Measurements from ENCODE around the gene DLGAP1.

Gene DLGAP1

GRCh38 chr18:3666526-3667254 lies 788.4 kb downstream of the DLGAP1 start:
- ATAC-seq = no peak
- no peaks in the 10 kb centered on the region for H3K36me3 Mint-ChIP-seq
- no peak for DNase-seq (ENCODE audit: low spot score in 2 of 2)
- H3K4me1 Mint-ChIP-seq = peaks cover 6% of the 10 kb centered on the region
- H3K4me3 Mint-ChIP-seq = no peak overlapping the region
- no peak overlapping the region for H3K27ac Mint-ChIP-seq
- no peaks in the 10 kb centered on the region for H3K9me3 Mint-ChIP-seq

DNA sequence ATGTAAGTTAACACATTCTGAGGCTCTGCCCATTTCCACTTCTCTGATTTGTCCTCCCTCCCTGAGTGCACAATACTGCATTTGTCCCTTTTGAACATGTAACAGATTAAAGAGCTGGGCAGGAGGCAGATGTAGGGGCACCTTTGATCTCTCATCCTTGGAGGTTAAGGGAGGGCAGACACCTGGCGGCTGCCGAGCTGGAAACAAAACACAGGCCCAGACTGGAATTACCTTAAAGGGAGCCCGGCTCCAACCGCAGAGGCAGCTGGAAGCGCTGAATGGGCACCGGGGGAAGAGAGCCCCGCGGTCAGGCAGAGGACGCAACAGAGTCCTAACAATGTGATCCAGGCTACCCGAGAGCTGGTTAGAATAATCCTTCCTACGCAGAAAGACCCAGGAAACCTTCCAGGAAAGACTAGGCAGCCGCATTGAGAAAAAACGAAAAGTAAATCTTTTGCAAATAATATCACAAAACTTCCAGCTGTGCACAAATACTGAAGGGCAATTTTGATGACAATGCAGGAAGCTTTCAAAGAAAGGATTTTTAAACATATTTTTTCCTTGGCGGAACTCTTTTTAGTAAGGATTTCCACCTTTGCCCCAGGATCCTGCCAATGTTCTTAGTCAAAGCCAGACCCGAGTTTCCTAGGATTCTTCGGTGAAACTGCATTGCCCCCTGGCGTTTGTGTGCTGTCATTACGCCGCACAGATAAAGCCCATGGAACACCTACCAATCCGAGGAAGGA lies 789.2 kb downstream of the DLGAP1 start:
- ATAC-seq = peak; percentile 74
- Mint-ChIP-seq H3K27ac (no peak overlapping the region), H3K9me3 (no peaks in the 10 kb centered on the region), H3K36me3 (no peaks in the 10 kb centered on the region), H3K4me1 (peaks cover 6% of the 10 kb centered on the region), H3K4me3 (no peak overlapping the region)
- DNase-seq (ENCODE audit: low spot score in 2 of 2) = peak; percentile 60 to 74

- DNase-seq (ENCODE audit: low spot score in 2 of 2) (no peak), ATAC-seq (no peak)
- Mint-ChIP-seq H3K36me3 (no peaks in the 10 kb centered on the region), H3K4me3 (no peak overlapping the region), H3K9me3 (no peaks in the 10 kb centered on the region), H3K27ac (no peak overlapping the region), H3K4me1 (peaks cover 6% of the 10 kb centered on the region)
Observed at GRCh38 chr18:3665204-3665603, 789.9 kb downstream of the DLGAP1 start.

GRCh38 chr18:3664563-3665178 lies 790.4 kb downstream of the DLGAP1 start:
- Mint-ChIP-seq H3K36me3 (no peaks in the 10 kb centered on the region), H3K9me3 (no peaks in the 10 kb centered on the region), H3K4me3 (no peak overlapping the region), H3K4me1 (peaks cover 6% of the 10 kb centered on the region), H3K27ac (no peak overlapping the region)
- ATAC-seq = no peak
- no peak for DNase-seq (ENCODE audit: low spot score in 2 of 2)

DNA sequence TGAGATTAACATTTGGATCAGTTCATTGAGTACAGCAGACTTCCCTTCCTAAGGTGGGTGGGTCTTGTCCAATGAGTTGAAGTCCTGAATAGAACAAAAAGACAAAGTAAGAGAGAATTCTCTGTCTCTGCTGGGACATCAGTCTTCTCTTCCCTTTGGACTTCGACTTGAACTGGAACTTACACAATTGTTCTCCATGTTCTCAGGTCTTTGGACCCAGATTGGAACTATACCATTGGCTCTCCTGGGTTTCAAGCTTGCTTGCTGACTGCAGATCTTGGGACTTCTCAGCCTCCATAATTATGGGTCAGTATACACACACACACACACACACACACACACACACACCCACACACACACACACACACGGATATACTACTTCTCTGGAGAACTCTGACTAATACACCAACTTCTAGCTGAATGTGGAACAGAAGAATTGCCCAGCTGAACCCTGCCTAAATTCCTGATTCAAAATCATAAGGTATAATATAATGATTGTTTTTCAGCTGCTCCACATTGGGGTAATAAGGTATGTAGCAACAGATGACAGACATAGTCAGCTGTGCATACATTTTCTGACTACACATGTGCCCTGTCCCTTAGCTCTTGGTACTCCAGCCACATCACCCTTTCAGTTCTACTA lies 791.1 kb downstream of the DLGAP1 start:
- peaks cover 6% of the 10 kb centered on the region for H3K4me1 Mint-ChIP-seq
- no peaks in the 10 kb centered on the region for H3K9me3 Mint-ChIP-seq
- H3K36me3 Mint-ChIP-seq = no peaks in the 10 kb centered on the region
- DNase-seq (ENCODE audit: low spot score in 2 of 2) = no peak
- no peak overlapping the region for H3K27ac Mint-ChIP-seq
- no peak overlapping the region for H3K4me3 Mint-ChIP-seq
- ATAC-seq = peak; percentile 24

DNA sequence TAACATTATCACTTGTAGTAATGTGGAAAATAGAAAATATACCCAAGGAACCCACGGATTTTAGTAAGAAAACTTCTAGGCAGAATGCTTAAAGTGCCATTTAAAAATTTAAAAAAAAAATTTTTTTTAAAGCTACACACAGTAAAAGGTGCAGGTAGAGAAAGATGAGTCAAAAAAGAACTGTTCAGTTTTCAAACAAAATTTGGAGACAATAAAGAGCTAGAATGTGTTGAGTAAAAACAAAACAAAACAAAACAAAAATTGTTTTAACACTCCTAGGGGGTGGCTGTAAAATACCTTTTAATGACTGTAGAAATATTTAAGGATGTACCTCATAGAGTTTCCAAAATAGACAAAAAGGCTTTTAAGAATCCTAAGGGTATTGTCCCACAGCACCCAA lies 793.1 kb downstream of the DLGAP1 start:
- Mint-ChIP-seq H3K4me1 (peaks cover 6% of the 10 kb centered on the region), H3K27ac (no peak overlapping the region)
- ATAC-seq = no peak

GRCh38 chr18:3660739-3661515 lies 794.2 kb downstream of the DLGAP1 start:
- Mint-ChIP-seq H3K27ac (no peak overlapping the region), H3K36me3 (no peaks in the 10 kb centered on the region), H3K4me1 (peaks cover 6% of the 10 kb centered on the region), H3K4me3 (no peak overlapping the region), H3K9me3 (no peaks in the 10 kb centered on the region)
- no peak for DNase-seq (ENCODE audit: low spot score in 2 of 2)
- ATAC-seq = no peak

More for the DNA sequence above, 793.1 kb downstream of the DLGAP1 start:
- Mint-ChIP-seq H3K9me3 (no peaks in the 10 kb centered on the region), H3K36me3 (no peaks in the 10 kb centered on the region), H3K4me3 (no peak overlapping the region)
- DNase-seq (ENCODE audit: low spot score in 2 of 2) = no peak

GRCh38 chr18:3658529-3658928 lies 796.6 kb downstream of the DLGAP1 start:
- Mint-ChIP-seq H3K4me3 (no peak overlapping the region), H3K36me3 (no peaks in the 10 kb centered on the region), H3K4me1 (peaks cover 14% of the 10 kb centered on the region), H3K27ac (no peak overlapping the region), H3K9me3 (no peaks in the 10 kb centered on the region)
- ATAC-seq = no peak
- DNase-seq (ENCODE audit: low spot score in 2 of 2) = no peak

DNA sequence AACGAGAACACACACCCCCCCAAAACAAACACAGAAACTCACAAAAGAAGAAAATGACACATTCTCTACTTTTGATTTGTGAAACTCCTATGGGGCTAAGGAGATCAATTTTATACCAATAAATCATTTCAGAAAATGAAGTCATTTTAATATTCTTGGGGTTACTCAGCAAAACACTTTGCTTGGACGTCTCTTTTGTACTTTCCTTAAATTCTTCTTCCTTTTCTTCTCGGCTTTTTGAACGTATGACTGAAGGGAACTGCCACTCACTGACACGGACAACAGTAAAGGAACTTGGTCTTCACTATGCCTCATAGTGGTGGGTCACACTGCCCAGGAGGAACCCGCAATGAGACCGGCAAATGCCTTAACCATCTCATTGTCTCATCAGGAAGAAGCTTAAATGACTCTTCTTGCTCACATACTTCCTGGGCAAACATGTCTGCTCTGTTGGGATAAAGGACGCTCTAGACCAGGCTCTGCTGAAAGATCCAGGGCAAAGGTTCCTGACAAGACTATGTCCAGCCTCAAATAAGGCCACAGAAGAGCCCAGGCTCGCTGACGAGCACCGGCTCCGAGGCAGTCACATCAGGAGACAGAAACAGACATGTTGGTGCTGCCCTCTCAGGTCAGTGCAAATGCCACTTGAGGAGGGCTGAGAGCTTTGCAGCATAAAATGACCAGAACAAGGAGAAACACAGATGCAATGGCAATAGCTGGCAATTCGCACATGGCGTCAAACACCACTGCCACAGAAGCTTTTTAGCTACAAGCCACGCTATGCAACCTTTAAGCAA lies 799.7 kb downstream of the DLGAP1 start:
- ATAC-seq (peak; percentile 53), DNase-seq (ENCODE audit: low spot score in 2 of 2) (no peak)
- no peaks in the 10 kb centered on the region for H3K9me3 Mint-ChIP-seq
- H3K36me3 Mint-ChIP-seq = peaks cover 9% of the 10 kb centered on the region
- H3K27ac Mint-ChIP-seq = peak overlapping the region; percentile 22
- peak overlapping the region; percentile 10 for H3K4me3 Mint-ChIP-seq
- H3K4me1 Mint-ChIP-seq = peaks cover 22% of the 10 kb centered on the region

DNA sequence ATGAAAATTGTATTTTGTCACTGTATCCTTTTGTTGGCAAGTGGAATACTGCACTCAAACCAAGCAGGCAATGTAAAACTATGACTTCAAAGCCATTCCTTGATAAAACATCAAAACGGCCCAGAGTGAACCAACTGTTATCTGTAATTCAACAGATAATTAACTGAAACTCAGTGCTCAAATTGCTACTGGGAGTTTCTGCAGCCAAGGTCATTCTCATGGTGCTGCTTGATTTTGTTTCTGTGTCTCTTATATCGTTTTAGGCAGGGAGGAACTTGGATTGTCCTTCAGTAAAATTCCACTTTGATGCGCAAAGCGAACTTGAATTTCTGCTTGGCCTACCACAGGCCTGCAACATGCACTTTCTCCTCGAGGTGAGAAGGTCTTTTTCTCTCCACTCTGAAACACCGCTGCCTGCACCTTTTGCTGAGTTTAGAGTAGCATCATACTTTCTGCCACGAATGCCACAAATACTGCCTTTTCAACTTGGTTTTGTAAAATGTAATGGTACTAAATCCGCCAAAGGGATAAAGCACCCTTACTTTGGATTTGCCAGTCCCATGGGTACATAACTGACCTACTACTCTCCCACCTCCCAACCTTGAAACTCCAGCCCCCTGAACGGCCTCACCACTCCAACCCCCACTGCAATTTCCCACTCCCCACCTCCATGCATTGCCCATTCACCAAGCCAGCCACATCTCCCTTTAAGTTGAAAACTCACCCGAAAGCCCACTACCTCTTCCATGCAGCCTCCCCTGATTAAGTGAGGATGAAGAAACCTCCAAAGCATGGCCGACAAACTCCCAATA lies 800.5 kb downstream of the DLGAP1 start:
- H3K4me3 Mint-ChIP-seq = peak overlapping the region; percentile 10
- H3K9me3 Mint-ChIP-seq = no peaks in the 10 kb centered on the region
- peak; percentile 52 for ATAC-seq
- H3K4me1 Mint-ChIP-seq = peaks cover 22% of the 10 kb centered on the region
- peak overlapping the region; percentile 22 for H3K27ac Mint-ChIP-seq
- DNase-seq (ENCODE audit: low spot score in 2 of 2) = no peak
- H3K36me3 Mint-ChIP-seq = peaks cover 9% of the 10 kb centered on the region

GRCh38 chr18:3653851-3654441 lies 801.2 kb downstream of the DLGAP1 start:
- no peaks in the 10 kb centered on the region for H3K9me3 Mint-ChIP-seq
- H3K27ac Mint-ChIP-seq = no peak overlapping the region
- ATAC-seq (no peak), DNase-seq (ENCODE audit: low spot score in 2 of 2) (no peak)
- no peak overlapping the region for H3K4me3 Mint-ChIP-seq
- peaks cover 9% of the 10 kb centered on the region for H3K36me3 Mint-ChIP-seq
- peaks cover 22% of the 10 kb centered on the region for H3K4me1 Mint-ChIP-seq

- Mint-ChIP-seq H3K4me1 (peaks cover 22% of the 10 kb centered on the region), H3K36me3 (peaks cover 9% of the 10 kb centered on the region), H3K4me3 (peak overlapping the region; percentile 9), H3K9me3 (no peaks in the 10 kb centered on the region), H3K27ac (peak overlapping the region; percentile 90)
- DNase-seq (ENCODE audit: low spot score in 2 of 2) (no peak), ATAC-seq (no peak)
Observed at GRCh38 chr18:3653263-3653850, 801.8 kb downstream of the DLGAP1 start.

All from stimulated activated effector memory CD8-positive, alpha-beta T cell treated with anti-CD3 and anti-CD28 coated beads, Interleukin-12 subunit alpha, Interleukin-12 subunit beta, amount 100 ng/mL, for 72 hours (primary cell).